Large intestine (tissue), 3 donors: ENCODE data around the gene RALGDS. TPM values are rescaled to one million over a fixed set of nuclear protein-coding genes. Genes with fewer than 3 reads are reported as not detected.
"Not testable (repeated sequence)": the region's sequence is repeated elsewhere in the genome, so short reads cannot be mapped to it uniquely, and the experiment has no call there.

ENCODE experiments used
- DNase-seq, 2 donors: peaks; one replicate each; pipeline versions ENCODE4 v3.0.0 to v3.0.0-alpha.2; 2013
- H3K27ac ChIP-seq: one replicate; pipeline ENCODE4 v1.5.1; 2013; ENCODE audit warnings: low read length
- H3K27me3 ChIP-seq: 2 replicates; pipeline ENCODE4 v1.6.1; 2013; ENCODE audit warnings: low read length; ENCODE audit not compliant: control insufficient read depth, insufficient read depth
- H3K36me3 ChIP-seq: 2 replicates; pipeline ENCODE4 v1.6.1; 2013; ENCODE audit warnings: low read length; ENCODE audit not compliant: control insufficient read depth, insufficient read depth
- H3K4me1 ChIP-seq: one replicate; pipeline ENCODE4 v1.6.1; 2013; ENCODE audit warnings: low read length; ENCODE audit not compliant: control insufficient read depth, insufficient read depth
- H3K4me3 ChIP-seq: one replicate; pipeline ENCODE4 v1.5.1; 2013; ENCODE audit warnings: low read length
- H3K9me3 ChIP-seq: one replicate; pipeline ENCODE4 v1.6.1; 2013; ENCODE audit warnings: mild to moderate bottlenecking, low read depth, low read length, moderate library complexity; ENCODE audit not compliant: control insufficient read depth
- WGBS: methylation state at CpG from one replicate; pipeline ENCODE4 v1.1.5; 2013; ENCODE audit warnings: low lambda C conversion rate; ENCODE audit not compliant: insufficient coverage; 5-methylcytosine and 5-hydroxymethylcytosine counted together
- polyA plus RNA-seq: library from polyadenylated mRNA; unstranded; fragments of 120-200 nt; gene quantifications from one replicate; pipeline ENCODE4 v1.2.1, GENCODE V29; 2013

The RALGDS gene
- polyA plus RNA-seq, 1 donor: 43.8 TPM

- not testable (repeated sequence) for H3K27ac ChIP-seq, DNase-seq, H3K9me3 ChIP-seq, H3K27me3 ChIP-seq, H3K36me3 ChIP-seq
- Histone ChIP-seq H3K4me3 (peak overlapping the region; percentile 13), H3K4me1 (peaks cover 24% of the 10 kb centered on the region)
- WGBS: no CpG with 5 or more reads among the region's 9 CpGs
Measured at GRCh38 chr9:133083688-133084087, 37.4 kb downstream of the RALGDS start.

GRCh38 chr9:133081957-133082644 lies 38.9 kb downstream of the RALGDS start:
- peak; percentile 53 to 67 for DNase-seq

GRCh38 chr9:133080786-133081779 lies 40.0 kb downstream of the RALGDS start:
- DNase-seq: peak; percentile 87 to 95
- H3K4me3 ChIP-seq: peak overlapping the region; percentile 26
- H3K27me3 ChIP-seq, H3K36me3 ChIP-seq, H3K9me3 ChIP-seq: not testable (repeated sequence)
- WGBS: no CpG with 5 or more reads among the region's 18 CpGs
- H3K4me1 ChIP-seq: peaks cover 48% of the 10 kb centered on the region
- peak overlapping the region; percentile 95 for H3K27ac ChIP-seq

More at GRCh38 chr9:133081957-133082644, 38.9 kb downstream of the RALGDS start:
- H3K4me1 ChIP-seq: peaks cover 39% of the 10 kb centered on the region
- H3K27me3 ChIP-seq, H3K36me3 ChIP-seq, H3K9me3 ChIP-seq: not testable (repeated sequence)
- H3K4me3 ChIP-seq: peak overlapping the region; percentile 26
- no CpG with 5 or more reads among the region's 12 CpGs for WGBS
- H3K27ac ChIP-seq: peak overlapping the region; percentile 95

GRCh38 chr9:133080161-133080560 lies 40.9 kb downstream of the RALGDS start:
- Histone ChIP-seq H3K4me3 (no peak overlapping the region), H3K9me3 (no peaks in the 10 kb centered on the region), H3K4me1 (peaks cover 56% of the 10 kb centered on the region), H3K27me3 (no peaks in the 10 kb centered on the region), H3K27ac (peak overlapping the region; percentile 92), H3K36me3 (no peaks in the 10 kb centered on the region)
- 60% methylated on average over 2 of the region's 7 CpGs for WGBS
- DNase-seq: no peak

GRCh38 chr9:133078486-133078885 lies 42.6 kb downstream of the RALGDS start:
- Histone ChIP-seq H3K9me3 (no peaks in the 10 kb centered on the region), H3K4me3 (no peak overlapping the region), H3K4me1 (peaks cover 66% of the 10 kb centered on the region), H3K27ac (no peak overlapping the region), H3K27me3 (no peaks in the 10 kb centered on the region), H3K36me3 (no peaks in the 10 kb centered on the region)
- no peak for DNase-seq
- WGBS: no CpG with 5 or more reads among the region's 14 CpGs

- no peak for DNase-seq
- H3K4me3 ChIP-seq: no peak overlapping the region
- peaks cover 3% of the 10 kb centered on the region for H3K36me3 ChIP-seq
- no peaks in the 10 kb centered on the region for H3K27me3 ChIP-seq
- H3K9me3 ChIP-seq: no peaks in the 10 kb centered on the region
- no CpG with 5 or more reads among the region's 4 CpGs for WGBS
- H3K27ac ChIP-seq: peak overlapping the region; percentile 62
- H3K4me1 ChIP-seq: peaks cover 61% of the 10 kb centered on the region
Measured at GRCh38 chr9:133076691-133077090, 44.3 kb downstream of the RALGDS start.

GRCh38 chr9:133075925-133076630 lies 45.0 kb downstream of the RALGDS start:
- H3K4me3 ChIP-seq: no peak overlapping the region
- peaks cover 4% of the 10 kb centered on the region for H3K36me3 ChIP-seq
- 0% methylated on average over 3 of the region's 4 CpGs for WGBS
- H3K4me1 ChIP-seq: peaks cover 59% of the 10 kb centered on the region
- peak; percentile 55 to 77 for DNase-seq
- peak overlapping the region; percentile 62 for H3K27ac ChIP-seq
- H3K27me3 ChIP-seq: no peaks in the 10 kb centered on the region
- H3K9me3 ChIP-seq: no peaks in the 10 kb centered on the region

GRCh38 chr9:133074111-133074651 lies 46.9 kb downstream of the RALGDS start:
- no CpG with 5 or more reads among the region's 8 CpGs for WGBS
- peak in 1 of 2 donors; percentile 59 for DNase-seq

GRCh38 chr9:133073086-133074014 lies 47.7 kb downstream of the RALGDS start:
- Histone ChIP-seq H3K4me1 (peaks cover 39% of the 10 kb centered on the region), H3K27me3 (no peaks in the 10 kb centered on the region), H3K9me3 (no peaks in the 10 kb centered on the region), H3K36me3 (peaks cover 4% of the 10 kb centered on the region), H3K4me3 (no peak overlapping the region), H3K27ac (no peak overlapping the region)
- DNase-seq: no peak
- WGBS: 100% methylated on average over 1 of the region's 12 CpGs

More at GRCh38 chr9:133074111-133074651, 46.9 kb downstream of the RALGDS start:
- peak overlapping the region; percentile 37 for H3K27ac ChIP-seq
- H3K4me1 ChIP-seq: peaks cover 46% of the 10 kb centered on the region
- no peaks in the 10 kb centered on the region for H3K9me3 ChIP-seq
- no peaks in the 10 kb centered on the region for H3K27me3 ChIP-seq
- peaks cover 4% of the 10 kb centered on the region for H3K36me3 ChIP-seq
- no peak overlapping the region for H3K4me3 ChIP-seq
